Motor neuron (in vitro differentiated cells): Measurements from ENCODE around the gene TMEM117. TPM values are rescaled to one million over a fixed set of nuclear protein-coding genes. Genes with fewer than 3 reads are reported as not detected.

Experiments used
- ATAC-seq, 8 experiments: fragments of 200-7000 bp; cut with Tn5 transposase; replicated peaks in 6 of 8; 2 replicates each; pipeline ENCODE4 v1.8.0; 2021; ENCODE audit warnings: mild to moderate bottlenecking in 8 of 8, moderate library complexity in 8 of 8
- H3K27ac ChIP-seq, 2 donors: fragments of 250-450 bp; sonication (Bioruptor Pico); 2 replicates each; pipeline ENCODE4 v1.9.0; 2021; ENCODE audit warnings: antibody characterized with exemption in 2 of 2, mild to moderate bottlenecking in 2 of 2, moderate library complexity in 1 of 2
- H3K4me1 ChIP-seq, 2 donors: fragments of 250-450 bp; sonication (Bioruptor Pico); replicated peaks in 1 of 2; 2 replicates each; pipeline ENCODE4 v1.6.1; 2021; ENCODE audit warnings: antibody characterized with exemption in 2 of 2, mild to moderate bottlenecking in 2 of 2, moderate library complexity in 1 of 2
- H3K4me3 ChIP-seq, 5 donors: fragments of 250-450 bp; sonication (Bioruptor Pico); 2 replicates each; pipeline ENCODE4 v1.9.0; 2021; ENCODE audit warnings: antibody characterized with exemption in 5 of 5, mild to moderate bottlenecking in 5 of 5, moderate library complexity in 4 of 5
- WGBS, 10 experiments: fragments of 450-650 bp; shearing (Covaris generic); methylation state at CpG; one replicate each; pipeline ENCODE4 v1.0.0; 2022; 5-methylcytosine and 5-hydroxymethylcytosine counted together
- in situ Hi-C, 9 experiments: fragments of 400-800 bp; cut with MboI; loops; one replicate each; pipeline ENCODE4 v1.15.0; 2021; ENCODE audit warnings: low sequenced_read_pairs in 9 of 9, low pct_unique_long_range_greater_than_20kb in 2 of 9; ENCODE audit not compliant: unreplicated experiment in 9 of 9
- total RNA-seq, 8 experiments: library from RNA; unstranded; fragments of 300-600 nt; gene quantifications; 2 replicates each; pipeline versions ENCODE4 v1.2.3 to v1.2.4, GENCODE V29; 2022

Gene TMEM117
- total RNA-seq, 8 experiments from 2014 or later: 3.1 to 13.2 (median 7.0) TPM

DNA sequence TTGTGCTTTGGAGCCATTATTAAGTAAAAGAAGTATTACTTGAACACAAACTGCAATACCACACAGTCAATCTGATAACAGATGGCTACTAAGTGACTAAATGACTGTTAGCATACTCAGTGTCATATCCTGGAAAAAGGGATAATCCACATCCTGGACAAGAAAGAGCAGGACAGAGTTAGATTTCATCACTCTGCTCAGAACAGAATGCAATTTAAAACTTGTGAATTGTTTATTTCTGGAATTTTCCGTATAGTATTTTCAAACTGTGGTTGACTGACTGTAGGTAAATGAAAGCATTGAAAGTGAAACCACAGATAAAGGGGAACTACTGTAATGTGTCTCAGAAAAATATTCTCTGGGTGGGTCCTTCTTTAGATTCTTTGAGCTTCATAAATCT lies 458.8 kb downstream of the TMEM117 start:
- WGBS, 10 experiments: 71 to 100% (median 100%) methylated on average over 1 of the region's 1 CpG; no CpG with 5 or more reads in 3 of the 10 experiments
- ATAC-seq: peak in 1 of 8 experiments; percentile 37
- no peak overlapping the region for H3K4me3 ChIP-seq
- in situ Hi-C loops: loop anchor here in 1 of 9 experiments (25.0 kb wide), 1 partner anchor 282 kb away; no protein-coding TSS in a partner anchor
- H3K4me1 ChIP-seq: no peaks in the 10 kb centered on the region
- no peak overlapping the region for H3K27ac ChIP-seq

DNA sequence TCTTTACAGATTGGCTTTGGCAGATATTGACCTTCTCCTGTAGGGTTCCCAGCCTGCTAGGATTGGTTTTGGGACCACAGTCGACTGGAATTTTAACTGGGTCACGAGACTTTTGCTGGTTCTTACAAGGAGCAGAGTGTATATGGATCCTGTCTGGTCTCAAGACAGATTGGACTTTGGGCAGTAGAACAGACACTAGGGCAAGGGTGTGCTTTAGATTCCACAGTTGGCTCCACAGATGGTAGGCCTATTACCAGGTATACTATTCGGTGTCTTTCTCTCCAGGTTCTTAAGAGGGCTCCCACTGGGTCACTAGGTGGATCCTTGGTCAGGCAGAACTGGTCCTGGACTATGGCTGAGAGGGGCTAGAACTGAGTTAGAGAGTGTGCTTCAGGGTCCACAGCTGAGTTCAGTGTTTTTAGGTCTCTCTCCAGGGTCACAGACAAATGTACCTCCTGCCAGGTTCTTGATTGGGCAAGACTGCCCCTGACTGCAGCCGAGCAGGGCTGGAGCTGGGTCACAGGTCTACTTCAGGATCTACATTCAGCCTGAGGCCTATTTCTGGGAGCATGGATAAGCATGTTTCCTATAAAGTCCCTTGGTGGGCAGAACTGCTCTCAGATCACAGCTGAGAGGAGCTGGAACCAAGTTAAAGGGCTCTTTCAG lies 460.2 kb downstream of the TMEM117 start:
- no peak for ATAC-seq
- H3K4me3 ChIP-seq: no peak overlapping the region
- no peak overlapping the region for H3K27ac ChIP-seq
- H3K4me1 ChIP-seq: peaks cover 0 to 6% of the 10 kb centered on the region in 2 donors
- in situ Hi-C loops: loop anchor here in 1 of 9 experiments (25.0 kb wide), 1 partner anchor 284 kb away; no protein-coding TSS in a partner anchor
- 32 to 93% (median 82%) methylated on average over 1 to 3 of the region's 4 CpGs; no CpG with 5 or more reads in 3 of the 10 experiments for WGBS, 10 experiments

GRCh38 chr12:44296624-44297197 lies 460.8 kb downstream of the TMEM117 start:
- in situ Hi-C loops: loop anchor here in 1 of 9 experiments (25.0 kb wide), 1 partner anchor 284 kb away; no protein-coding TSS in a partner anchor
- no peak for ATAC-seq
- Histone ChIP-seq H3K4me1 (peaks cover 0 to 6% of the 10 kb centered on the region in 2 donors), H3K27ac (no peak overlapping the region), H3K4me3 (no peak overlapping the region)
- WGBS, 10 experiments: 72 to 100% (median 83%) methylated on average over 1 to 4 of the region's 4 CpGs; no CpG with 5 or more reads in 3 of the 10 experiments

DNA sequence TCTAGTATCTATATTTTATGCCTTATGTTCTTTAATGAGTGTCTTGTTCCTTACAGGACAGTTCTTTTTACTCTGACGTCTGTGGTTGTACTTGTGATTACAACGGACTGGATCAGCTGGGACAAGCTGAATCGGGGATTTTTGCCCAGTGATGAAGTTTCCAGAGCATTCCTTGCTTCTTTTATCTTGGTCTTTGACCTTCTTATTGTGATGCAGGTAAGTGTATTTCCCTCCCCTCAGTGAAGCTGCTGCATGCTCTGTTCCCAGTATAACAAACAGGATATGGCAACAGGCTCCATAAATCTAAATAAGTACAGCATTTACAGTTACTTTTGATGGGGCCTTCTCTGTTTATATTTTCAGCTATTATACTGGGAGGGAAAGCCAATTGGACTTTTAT lies 463.6 kb downstream of the TMEM117 start:
- Histone ChIP-seq H3K4me1 (peaks cover 0 to 6% of the 10 kb centered on the region in 2 donors), H3K4me3 (no peak overlapping the region), H3K27ac (no peak overlapping the region)
- in situ Hi-C loops: loop anchor here in 1 of 9 experiments (25.0 kb wide), 1 partner anchor 287 kb away; no protein-coding TSS in a partner anchor
- WGBS, 10 experiments: 25 to 100% (median 65%) methylated on average over 1 to 3 of the region's 3 CpGs; no CpG with 5 or more reads in 2 of the 10 experiments
- ATAC-seq: no peak

GRCh38 chr12:44307506-44308168 lies 471.8 kb downstream of the TMEM117 start:
- in situ Hi-C loops: no loop called here
- H3K4me3 ChIP-seq: no peak overlapping the region
- ATAC-seq: peak in 1 of 8 experiments; percentile 25
- WGBS, 10 experiments: 55 to 100% (median 88%) methylated on average over 1 to 7 of the region's 7 CpGs; no CpG with 5 or more reads in 1 of the 10 experiments
- no peak overlapping the region for H3K27ac ChIP-seq
- no peaks in the 10 kb centered on the region for H3K4me1 ChIP-seq

DNA sequence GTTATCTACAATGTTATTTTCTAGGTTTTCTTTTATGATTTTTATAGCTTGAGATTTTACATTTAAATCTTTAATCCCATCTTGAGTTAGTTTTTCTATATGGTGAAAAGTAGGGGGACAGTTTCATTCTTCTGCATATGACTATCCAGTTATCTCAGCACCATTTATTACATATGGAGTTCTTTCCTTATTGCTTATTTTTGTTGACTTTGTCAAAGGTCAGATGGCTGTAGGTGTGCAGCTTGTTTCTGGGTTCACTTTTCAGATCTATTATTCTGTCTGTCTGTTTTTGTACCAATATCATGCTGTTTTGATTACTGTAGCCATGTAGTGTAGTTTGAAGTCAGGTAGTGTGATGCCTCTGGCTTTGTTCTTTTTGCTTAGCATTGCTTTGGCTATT lies 477.3 kb downstream of the TMEM117 start:
- in situ Hi-C loops: no loop called here
- no peaks in the 10 kb centered on the region for H3K4me1 ChIP-seq
- H3K27ac ChIP-seq: no peak overlapping the region
- no peak overlapping the region for H3K4me3 ChIP-seq
- ATAC-seq: no peak

DNA sequence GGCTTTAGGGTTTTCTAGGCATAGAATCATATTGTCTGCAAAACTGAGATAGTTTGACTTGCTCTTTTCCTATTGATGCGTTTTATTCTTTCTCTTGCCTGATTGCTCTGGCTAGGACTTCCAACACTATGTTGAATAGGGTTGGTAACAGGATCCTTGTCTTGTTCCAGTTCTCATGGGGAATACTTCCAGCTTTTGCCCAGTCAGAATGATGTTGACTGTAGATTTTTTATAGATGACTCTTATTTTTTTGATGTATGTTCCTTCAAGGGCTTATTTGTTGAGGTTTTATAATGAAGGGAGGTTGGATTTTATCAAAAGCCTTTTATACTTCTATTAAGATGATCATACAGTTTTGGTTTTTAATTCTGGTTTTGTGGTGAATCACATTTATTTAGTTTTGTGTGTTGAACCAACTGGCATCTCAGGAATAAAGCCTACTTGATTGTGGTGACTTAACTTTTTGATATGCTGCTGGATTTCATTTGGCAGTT lies 478.2 kb downstream of the TMEM117 start:
- in situ Hi-C loops: no loop called here
- ATAC-seq: no peak
- WGBS, 10 experiments: 67 to 100% (median 100%) methylated on average over 1 of the region's 1 CpG; no CpG with 5 or more reads in 2 of the 10 experiments
- Histone ChIP-seq H3K4me1 (no peaks in the 10 kb centered on the region), H3K27ac (no peak overlapping the region), H3K4me3 (no peak overlapping the region)

DNA sequence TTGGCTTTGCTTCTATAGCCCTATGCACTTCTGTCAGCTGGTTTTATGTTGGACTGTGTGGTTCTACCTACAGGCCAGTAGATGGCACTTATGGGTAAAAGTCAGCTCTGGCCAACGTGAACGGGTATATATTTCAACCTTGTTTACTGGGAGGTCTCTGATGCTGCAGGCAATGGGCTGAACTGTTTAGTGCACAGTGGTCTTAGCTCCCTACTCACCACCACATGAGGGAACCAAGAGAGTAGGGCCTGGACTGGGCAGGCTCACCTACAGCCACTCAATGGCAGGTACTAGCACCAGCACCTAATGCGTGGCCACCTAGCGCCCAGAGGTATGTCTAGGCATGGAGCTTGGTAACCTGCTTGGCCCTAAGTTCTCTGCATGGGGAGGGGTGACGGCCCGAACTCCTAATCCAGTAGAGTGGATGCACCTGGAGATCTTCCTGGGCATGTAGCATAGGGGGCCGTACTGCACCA lies 481.8 kb downstream of the TMEM117 start:
- Histone ChIP-seq H3K27ac (no peak overlapping the region), H3K4me3 (no peak overlapping the region), H3K4me1 (no peaks in the 10 kb centered on the region)
- WGBS, 10 experiments: 63 to 100% (median 84%) methylated on average over 1 to 5 of the region's 7 CpGs; no CpG with 5 or more reads in 4 of the 10 experiments
- in situ Hi-C loops: no loop called here
- ATAC-seq: peak in 7 of 8 experiments; percentile 33 to 91 (median 81)

- no peak for ATAC-seq
- in situ Hi-C loops: no loop called here
- Histone ChIP-seq H3K27ac (no peak overlapping the region), H3K4me1 (peaks cover 0 to 3% of the 10 kb centered on the region in 2 donors), H3K4me3 (no peak overlapping the region)
Observed at GRCh38 chr12:44331269-44331668, 495.4 kb downstream of the TMEM117 start.

DNA sequence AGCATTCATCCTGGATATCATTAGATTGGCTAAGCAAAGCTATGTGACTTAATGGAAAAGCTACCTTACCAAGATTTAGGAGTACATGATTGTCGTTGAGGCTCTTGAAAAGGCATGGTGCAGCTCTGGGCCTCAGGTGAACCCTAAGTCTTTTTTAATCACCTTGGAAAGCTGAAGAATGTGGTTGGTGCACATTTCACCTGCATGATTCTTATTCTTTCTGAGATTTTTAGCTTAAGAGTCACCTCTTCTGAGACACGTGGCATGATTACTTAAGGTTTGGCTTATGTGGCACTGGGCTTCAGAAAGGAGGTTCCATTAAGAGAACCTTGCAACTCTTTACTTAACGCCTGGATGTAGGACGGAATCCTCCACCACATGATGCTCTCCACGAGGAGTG lies 498.5 kb downstream of the TMEM117 start:
- no peak overlapping the region for H3K4me3 ChIP-seq
- ATAC-seq: no peak
- H3K4me1 ChIP-seq: peaks cover 0 to 13% of the 10 kb centered on the region in 2 donors
- no peak overlapping the region for H3K27ac ChIP-seq
- in situ Hi-C loops: no loop called here
- WGBS, 10 experiments: 41 to 94% (median 80%) methylated on average over 1 to 5 of the region's 5 CpGs; no CpG with 5 or more reads in 3 of the 10 experiments

DNA sequence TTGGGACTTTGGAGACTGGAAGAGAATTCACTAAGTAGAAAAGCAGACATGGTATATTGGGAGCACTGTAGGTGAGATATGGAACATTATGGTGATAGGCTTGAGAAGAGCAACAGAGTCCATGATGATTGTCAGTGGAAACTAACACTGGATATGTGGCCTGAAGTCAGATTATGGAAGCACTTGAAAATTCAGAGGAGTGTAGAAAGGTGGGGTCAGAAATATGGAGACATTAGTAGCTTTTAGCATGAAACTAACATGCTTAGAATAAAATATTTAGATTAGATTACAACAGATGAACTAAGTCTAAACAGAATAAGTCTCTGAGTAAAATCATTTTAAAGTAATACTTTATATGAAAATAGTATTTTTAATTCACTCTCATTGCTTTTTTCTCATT lies 499.1 kb downstream of the TMEM117 start:
- ATAC-seq: peak in 3 of 8 experiments; percentile 65 to 80 (median 66)
- peaks cover 0 to 13% of the 10 kb centered on the region in 2 donors for H3K4me1 ChIP-seq
- in situ Hi-C loops: no loop called here
- H3K4me3 ChIP-seq: no peak overlapping the region
- H3K27ac ChIP-seq: no peak overlapping the region

- peaks cover 0 to 13% of the 10 kb centered on the region in 2 donors for H3K4me1 ChIP-seq
- in situ Hi-C loops: no loop called here
- H3K27ac ChIP-seq: no peak overlapping the region
- WGBS, 10 experiments: 51 to 100% (median 90%) methylated on average over 1 to 2 of the region's 2 CpGs; no CpG with 5 or more reads in 1 of the 10 experiments
- no peak overlapping the region for H3K4me3 ChIP-seq
- ATAC-seq: peak in 4 of 8 experiments; percentile 24 to 58 (median 50)
Observed at GRCh38 chr12:44336577-44336976, 500.7 kb downstream of the TMEM117 start.

- Histone ChIP-seq H3K27ac (no peak overlapping the region), H3K4me3 (no peak overlapping the region), H3K4me1 (peaks cover 4 to 8% of the 10 kb centered on the region in 2 donors)
- in situ Hi-C loops: no loop called here
- peak in 2 of 8 experiments; percentile 3 to 36 for ATAC-seq
Observed at GRCh38 chr12:44342371-44342770, 506.5 kb downstream of the TMEM117 start.
